Kidney (tissue), 14 donors: ENCODE measurements around the gene RAB21. TPM values are rescaled to one million over a fixed set of nuclear protein-coding genes. Genes with fewer than 3 reads are reported as not detected.

Experiments
- DNase-seq, 5 donors: peaks; one replicate each; pipeline ENCODE4 v3.0.0-alpha.2; 2013 to 2020
- FAIRE-seq: peaks from 2 replicates; lab custom pipeline; 2012; peaks lifted over from hg19 to GRCh38; lab: Jason Lieb, UNC
- H3K27ac ChIP-seq, 2 donors: one replicate each; pipeline ENCODE4 v1.7.0; 2013; ENCODE audit warnings: low read depth in 2 of 2, low read length in 2 of 2, inconsistent platforms in 1 of 2
- H3K27me3 ChIP-seq: one replicate; pipeline ENCODE4 v1.7.1; 2013; ENCODE audit warnings: low read length, inconsistent platforms; ENCODE audit not compliant: control insufficient read depth, insufficient read depth
- H3K36me3 ChIP-seq, 3 donors: one replicate each; pipeline versions ENCODE4 v1.7.0 to v1.7.1; 2013; ENCODE audit warnings: low read length in 3 of 3, control low read depth in 1 of 3, inconsistent platforms in 1 of 3; ENCODE audit not compliant: insufficient read depth in 3 of 3, control insufficient read depth in 2 of 3
- H3K4me1 ChIP-seq, 3 donors: one replicate each; pipeline versions ENCODE4 v1.7.0 to v1.7.1; 2013; ENCODE audit warnings: low read length in 3 of 3, inconsistent platforms in 1 of 3, low read depth in 1 of 3; ENCODE audit not compliant: control insufficient read depth in 2 of 3, insufficient read depth in 2 of 3
- H3K4me3 ChIP-seq, 3 donors: one replicate each; pipeline versions ENCODE4 v1.7.0 to v1.8.1; 2013; ENCODE audit warnings: low read length in 3 of 3, control low read depth in 1 of 3, inconsistent platforms in 1 of 3
- H3K9ac ChIP-seq, 3 donors: one replicate each; pipeline versions ENCODE4 v1.7.0 to v1.7.1; 2013; ENCODE audit warnings: low read length in 3 of 3, control low read depth in 1 of 3, inconsistent platforms in 1 of 3
- H3K9me3 ChIP-seq, 3 donors: one replicate each; pipeline versions ENCODE4 v1.7.0 to v1.7.1; 2013; ENCODE audit warnings: low read length in 3 of 3, control low read depth in 1 of 3, inconsistent platforms in 1 of 3; ENCODE audit not compliant: control insufficient read depth in 2 of 3, insufficient read depth in 1 of 3
- intact Hi-C: fragments of 100-400 bp; cut with DNase I; formaldehyde crosslinking; loops from one replicate; pipeline ENCODE4 v1.11.1; 2022
- polyA plus RNA-seq: library from polyadenylated mRNA; stranded (reverse); fragments of 350-450 nt; fragmentation: Illumina TruSeq; extraction: RNeasy Lipid Tissue Mini Kit (QIAGEN cat#74804); gene quantifications from one replicate; pipeline ENCODE4 v1.2.3, GENCODE V29; 2014; ENCODE audit warnings: low read depth, low replicate concordance; ENCODE audit not compliant: insufficient read depth
- total RNA-seq: library from RNA; stranded (reverse); fragmentation: NEBNext Ultra II Directional; extraction: Animal tissue kit (Norgen Biotek cat#: 25700); gene quantifications from one replicate; pipeline ENCODE4 v1.2.1, GENCODE V29; 2021
- TF ChIP-seq, protein P1 (sequence below): IDR thresholded peaks from 3 replicates; pipeline ENCODE4 v1.5.1; 2012; ENCODE audit warnings: mild to moderate bottlenecking, moderate library complexity, borderline replicate concordance; ENCODE audit not compliant: insufficient read depth; ENCODE audit errors: extremely low read depth
- donor health status: control.
- donor health status: control.
- donor health status: control.
- donor health status: control.
- donor health status: control.
- donor health status: DM: yes; HTN: yes; CAD: no.
- donor health status: Normal renal cell carcinoma (clear cell type).

Gene RAB21
- total and polyA plus RNA-seq, 2 donors from 2014 or later, result 24.5 to 101 TPM

DNA sequence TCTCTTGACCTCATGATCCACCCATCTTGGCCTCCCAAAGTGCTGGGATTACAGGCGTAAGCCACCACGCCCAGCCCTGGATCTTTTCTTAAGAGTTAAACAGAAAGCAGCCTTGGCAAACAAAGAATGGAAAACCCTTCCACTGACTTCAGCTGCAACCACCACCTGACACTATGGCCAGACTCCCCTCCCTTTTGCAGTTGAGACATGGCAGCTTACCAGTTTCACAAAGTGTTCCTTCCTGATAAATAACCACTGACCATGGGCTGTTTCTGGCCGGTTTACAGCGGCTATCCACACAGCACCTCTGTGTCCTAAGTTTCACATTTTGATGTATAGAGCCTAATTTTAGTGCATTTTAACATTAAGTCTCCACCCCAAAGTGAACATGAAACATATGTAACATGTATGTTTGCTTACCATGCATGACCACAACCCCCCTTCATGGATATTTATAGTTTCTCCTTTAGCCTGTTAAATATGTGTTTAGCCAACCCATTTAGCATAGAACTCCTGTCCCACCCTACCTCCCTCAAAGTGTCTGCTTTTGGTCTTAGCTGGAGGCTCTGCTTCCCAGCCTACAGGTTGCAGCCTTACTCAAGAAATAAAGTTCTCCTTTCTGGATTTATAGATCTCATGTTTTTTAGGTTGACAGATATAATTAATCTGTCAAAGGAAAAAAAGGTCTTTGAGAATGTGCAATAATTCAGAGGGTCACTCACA is 32.7 kb upstream of the RAB21 start:
- TF ChIP-seq, protein P1, sequence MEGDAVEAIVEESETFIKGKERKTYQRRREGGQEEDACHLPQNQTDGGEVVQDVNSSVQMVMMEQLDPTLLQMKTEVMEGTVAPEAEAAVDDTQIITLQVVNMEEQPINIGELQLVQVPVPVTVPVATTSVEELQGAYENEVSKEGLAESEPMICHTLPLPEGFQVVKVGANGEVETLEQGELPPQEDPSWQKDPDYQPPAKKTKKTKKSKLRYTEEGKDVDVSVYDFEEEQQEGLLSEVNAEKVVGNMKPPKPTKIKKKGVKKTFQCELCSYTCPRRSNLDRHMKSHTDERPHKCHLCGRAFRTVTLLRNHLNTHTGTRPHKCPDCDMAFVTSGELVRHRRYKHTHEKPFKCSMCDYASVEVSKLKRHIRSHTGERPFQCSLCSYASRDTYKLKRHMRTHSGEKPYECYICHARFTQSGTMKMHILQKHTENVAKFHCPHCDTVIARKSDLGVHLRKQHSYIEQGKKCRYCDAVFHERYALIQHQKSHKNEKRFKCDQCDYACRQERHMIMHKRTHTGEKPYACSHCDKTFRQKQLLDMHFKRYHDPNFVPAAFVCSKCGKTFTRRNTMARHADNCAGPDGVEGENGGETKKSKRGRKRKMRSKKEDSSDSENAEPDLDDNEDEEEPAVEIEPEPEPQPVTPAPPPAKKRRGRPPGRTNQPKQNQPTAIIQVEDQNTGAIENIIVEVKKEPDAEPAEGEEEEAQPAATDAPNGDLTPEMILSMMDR, result no peak
- intact Hi-C loops, result no loop called here
- no peak overlapping the region for H3K9ac ChIP-seq
- no peak overlapping the region for H3K4me3 ChIP-seq
- H3K4me1 ChIP-seq, result no peaks in the 10 kb centered on the region
- no peaks in the 10 kb centered on the region for H3K9me3 ChIP-seq
- no peaks in the 10 kb centered on the region for H3K36me3 ChIP-seq
- no peak overlapping the region for H3K27ac ChIP-seq
- FAIRE-seq (no peak), DNase-seq (no peak)
- no peaks in the 10 kb centered on the region for H3K27me3 ChIP-seq

DNA sequence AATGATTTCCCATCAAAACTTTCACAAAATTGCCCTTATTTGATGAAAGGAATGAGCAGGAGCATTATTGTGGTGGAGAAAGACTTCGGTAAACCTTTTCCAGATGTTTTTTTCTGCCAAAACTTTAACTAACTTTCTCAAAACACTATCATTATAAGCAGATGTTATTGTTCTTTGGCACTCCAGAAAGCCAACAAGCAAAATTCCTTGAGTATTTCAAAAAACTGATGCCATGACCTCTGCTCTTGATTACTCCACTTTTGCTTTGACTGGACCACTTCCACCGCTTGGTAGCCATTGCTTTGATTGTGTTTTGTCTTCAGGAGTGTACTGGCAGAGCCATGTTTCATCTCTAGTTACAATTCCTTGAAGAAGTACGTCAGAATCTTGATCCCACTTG is 29.7 kb upstream of the RAB21 start:
- no peak for DNase-seq
- Histone ChIP-seq H3K4me3 (no peak overlapping the region), H3K9ac (no peak overlapping the region), H3K4me1 (no peaks in the 10 kb centered on the region), H3K9me3 (no peaks in the 10 kb centered on the region), H3K27me3 (no peaks in the 10 kb centered on the region), H3K27ac (no peak overlapping the region), H3K36me3 (no peaks in the 10 kb centered on the region)
- intact Hi-C loops, result no loop called here
- no peak for FAIRE-seq
- TF ChIP-seq, protein P1, result no peak

DNA sequence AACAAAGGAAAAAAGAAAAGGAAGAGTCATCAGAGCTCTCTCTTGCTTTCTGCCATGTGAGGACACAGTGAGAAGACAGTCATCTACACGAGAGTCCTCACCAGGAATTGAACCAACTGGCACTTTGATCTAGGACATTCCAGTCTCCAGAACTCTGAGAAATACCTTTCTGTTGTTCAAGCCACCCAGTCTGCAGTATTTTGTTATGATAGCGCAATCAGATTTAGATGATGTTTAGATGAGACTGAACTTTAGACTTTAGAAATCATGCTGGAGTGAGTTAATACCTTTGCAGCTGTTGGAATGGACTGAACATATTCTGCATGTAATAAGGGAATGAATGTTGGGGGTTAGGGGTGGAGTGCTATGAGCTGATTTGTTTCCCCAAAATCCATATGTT is 28.1 kb upstream of the RAB21 start:
- FAIRE-seq (no peak), DNase-seq (no peak)
- no peaks in the 10 kb centered on the region for H3K4me1 ChIP-seq
- H3K36me3 ChIP-seq, result no peaks in the 10 kb centered on the region
- H3K27me3 ChIP-seq, result no peaks in the 10 kb centered on the region
- H3K4me3 ChIP-seq, result no peak overlapping the region
- H3K9ac ChIP-seq, result no peak overlapping the region
- no peaks in the 10 kb centered on the region for H3K9me3 ChIP-seq
- TF ChIP-seq, protein P1, result no peak
- H3K27ac ChIP-seq, result no peak overlapping the region
- intact Hi-C loops, result no loop called here
